ENCODE results near the gene RFC4. TPM values are rescaled to one million over a fixed set of nuclear protein-coding genes. Genes with fewer than 3 reads are reported as not detected.
"Not testable (repeated sequence)": the region's sequence is repeated elsewhere in the genome, so short reads cannot be mapped to it uniquely, and the experiment has no call there.

RFC4 gene, protein sequence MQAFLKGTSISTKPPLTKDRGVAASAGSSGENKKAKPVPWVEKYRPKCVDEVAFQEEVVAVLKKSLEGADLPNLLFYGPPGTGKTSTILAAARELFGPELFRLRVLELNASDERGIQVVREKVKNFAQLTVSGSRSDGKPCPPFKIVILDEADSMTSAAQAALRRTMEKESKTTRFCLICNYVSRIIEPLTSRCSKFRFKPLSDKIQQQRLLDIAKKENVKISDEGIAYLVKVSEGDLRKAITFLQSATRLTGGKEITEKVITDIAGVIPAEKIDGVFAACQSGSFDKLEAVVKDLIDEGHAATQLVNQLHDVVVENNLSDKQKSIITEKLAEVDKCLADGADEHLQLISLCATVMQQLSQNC
- 10 to 100 TPM; 22.2 to 34.4 (median 25.0) TPM for polyA plus RNA-seq (ENCODE audit: low read depth in 6 of 6)

DNA sequence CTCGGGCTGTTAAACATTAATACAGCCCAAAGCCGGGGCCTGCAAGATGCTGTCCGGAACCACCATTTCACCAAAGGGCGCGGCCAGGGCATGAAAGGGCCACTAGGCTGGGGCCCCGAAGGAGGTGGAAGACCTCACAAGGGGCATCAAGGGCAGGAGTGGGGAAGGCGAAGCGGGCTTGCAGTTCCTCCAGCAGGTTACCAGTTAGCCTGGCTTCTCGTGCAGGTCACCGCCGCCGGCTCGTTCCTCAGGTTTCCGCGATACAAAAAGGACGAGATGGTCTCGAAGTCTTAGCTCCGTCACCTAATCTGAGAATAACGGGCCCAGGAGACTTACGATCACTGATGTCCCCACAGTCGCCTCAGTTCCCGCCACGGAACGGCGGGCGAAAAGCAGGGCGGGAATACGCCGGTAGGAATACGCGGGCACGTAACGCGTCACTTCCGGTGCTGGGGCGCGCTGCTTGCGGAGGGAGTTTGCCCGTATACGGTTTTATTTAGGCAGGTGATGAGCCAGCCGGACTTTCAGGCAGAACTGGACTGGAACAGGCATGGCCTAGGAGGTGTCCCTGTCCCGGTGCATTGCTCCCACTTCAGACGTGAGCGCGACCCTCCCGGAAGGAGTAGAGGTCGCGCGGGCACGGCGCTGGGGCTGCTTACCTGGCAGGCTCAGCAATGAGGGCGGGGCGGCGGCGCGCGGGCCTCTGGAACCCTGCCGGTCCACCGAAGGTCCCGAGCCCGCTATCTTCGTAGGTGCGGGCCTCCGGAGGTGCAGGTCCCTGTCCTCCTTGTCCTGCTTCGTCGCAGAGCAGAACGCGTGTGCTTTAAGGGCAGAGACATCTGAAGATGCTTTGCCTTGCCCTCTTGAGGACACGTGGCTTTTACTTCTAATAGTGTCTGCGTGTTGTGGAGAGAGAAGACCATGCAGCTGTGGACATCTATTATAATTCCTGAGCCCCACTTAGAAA is at the start of gene RFC4:
Gene RFC4, minus strand, starts transcription at position 394 of the 967 bp plus-strand sequence. CDS start 1,769 bp downstream, outside the sequence.
- H3K36me3 Mint-ChIP-seq: peaks cover 0 to 5% of the 10 kb centered on the region in 2 donors
- peak; percentile 74 for DNase-seq
- H3K27me3 Mint-ChIP-seq: no peaks in the 10 kb centered on the region
- H3K4me3 Mint-ChIP-seq: peak within 1 kb of the TSS; percentile 87 to 98 (median 97)
- peak within 1 kb of the TSS; percentile 82 to 95 (median 89) for H3K27ac Mint-ChIP-seq
- peak; percentile 88 to 89 for ATAC-seq (ENCODE audit: low read depth in 2 of 2)
- H3K9me3 Mint-ChIP-seq: no peaks in the 10 kb centered on the region
- H3K4me1 Mint-ChIP-seq: peaks cover 5 to 30% (median 8%) of the 10 kb centered on the region in 3 donors

DNA sequence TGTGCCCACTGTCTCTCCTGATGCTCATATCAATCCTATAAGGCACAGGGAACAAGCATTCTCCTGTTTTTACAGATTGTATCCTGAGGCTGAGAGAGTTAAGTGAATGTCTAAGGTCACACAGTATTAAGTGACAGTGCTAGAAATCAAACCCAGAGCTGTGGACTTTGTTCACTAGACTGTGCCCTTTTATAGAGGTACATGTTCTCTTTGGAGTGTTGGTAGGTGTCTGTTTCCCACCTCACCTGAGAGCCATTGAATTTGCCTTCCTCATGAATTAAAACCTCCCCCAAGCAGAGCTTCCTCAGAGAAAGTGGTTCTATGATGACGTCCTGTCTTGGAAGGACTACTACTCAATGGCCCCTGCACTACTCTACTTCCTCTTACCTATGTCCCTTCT is 48.7 kb upstream of the RFC4 start:
- DNase-seq (no peak), ATAC-seq (ENCODE audit: low read depth in 2 of 2) (no peak)
- Mint-ChIP-seq H3K27ac (peak overlapping the region in 1 of 6 donors; percentile 86), H3K4me1 (peaks cover 18 to 23% (median 21%) of the 10 kb centered on the region in 3 donors), H3K4me3 (no peak overlapping the region), H3K9me3 (peaks cover 6 to 14% (median 10%) of the 10 kb centered on the region in 7 donors), H3K27me3 (no peaks in the 10 kb centered on the region), H3K36me3 (peaks cover 0 to 8% of the 10 kb centered on the region in 2 donors)

DNA sequence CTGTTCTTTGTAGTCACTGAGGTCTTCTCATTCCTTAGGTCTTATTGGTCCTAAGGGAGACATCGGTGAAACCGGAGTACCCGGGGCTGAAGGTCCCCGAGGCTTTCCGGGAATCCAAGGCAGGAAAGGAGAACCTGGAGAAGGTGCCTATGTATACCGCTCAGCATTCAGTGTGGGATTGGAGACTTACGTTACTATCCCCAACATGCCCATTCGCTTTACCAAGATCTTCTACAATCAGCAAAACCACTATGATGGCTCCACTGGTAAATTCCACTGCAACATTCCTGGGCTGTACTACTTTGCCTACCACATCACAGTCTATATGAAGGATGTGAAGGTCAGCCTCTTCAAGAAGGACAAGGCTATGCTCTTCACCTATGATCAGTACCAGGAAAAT is 47.9 kb upstream of the RFC4 start:
- Mint-ChIP-seq H3K36me3 (peaks cover 0 to 8% of the 10 kb centered on the region in 2 donors), H3K4me3 (no peak overlapping the region), H3K27ac (peak overlapping the region in 1 of 6 donors; percentile 17)

DNA sequence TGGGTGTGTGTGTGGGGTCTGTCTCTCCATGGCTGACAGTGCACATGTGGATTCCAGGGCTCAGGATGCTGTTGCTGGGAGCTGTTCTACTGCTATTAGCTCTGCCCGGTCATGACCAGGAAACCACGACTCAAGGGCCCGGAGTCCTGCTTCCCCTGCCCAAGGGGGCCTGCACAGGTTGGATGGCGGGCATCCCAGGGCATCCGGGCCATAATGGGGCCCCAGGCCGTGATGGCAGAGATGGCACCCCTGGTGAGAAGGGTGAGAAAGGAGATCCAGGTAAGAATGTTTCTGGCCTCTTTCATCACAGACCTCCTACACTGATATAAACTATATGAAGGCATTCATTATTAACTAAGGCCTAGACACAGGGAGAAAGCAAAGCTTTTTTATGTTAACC is 46.7 kb upstream of the RFC4 start:
- ATAC-seq (ENCODE audit: low read depth in 2 of 2): no peak
- Mint-ChIP-seq H3K4me1 (peaks cover 24 to 30% (median 27%) of the 10 kb centered on the region in 3 donors), H3K27ac (peak overlapping the region in 1 of 6 donors; percentile 80), H3K9me3 (peaks cover 0 to 8% (median 5%) of the 10 kb centered on the region in 7 donors), H3K4me3 (no peak overlapping the region), H3K36me3 (peaks cover 0 to 8% of the 10 kb centered on the region in 2 donors), H3K27me3 (no peaks in the 10 kb centered on the region)
- no peak for DNase-seq

More for the DNA sequence above, 47.9 kb upstream of the RFC4 start:
- Mint-ChIP-seq H3K9me3 (peaks cover 2 to 11% (median 6%) of the 10 kb centered on the region in 7 donors), H3K27me3 (no peaks in the 10 kb centered on the region), H3K4me1 (peaks cover 24 to 30% (median 26%) of the 10 kb centered on the region in 3 donors)
- ATAC-seq (ENCODE audit: low read depth in 2 of 2) (no peak), DNase-seq (no peak)

DNA sequence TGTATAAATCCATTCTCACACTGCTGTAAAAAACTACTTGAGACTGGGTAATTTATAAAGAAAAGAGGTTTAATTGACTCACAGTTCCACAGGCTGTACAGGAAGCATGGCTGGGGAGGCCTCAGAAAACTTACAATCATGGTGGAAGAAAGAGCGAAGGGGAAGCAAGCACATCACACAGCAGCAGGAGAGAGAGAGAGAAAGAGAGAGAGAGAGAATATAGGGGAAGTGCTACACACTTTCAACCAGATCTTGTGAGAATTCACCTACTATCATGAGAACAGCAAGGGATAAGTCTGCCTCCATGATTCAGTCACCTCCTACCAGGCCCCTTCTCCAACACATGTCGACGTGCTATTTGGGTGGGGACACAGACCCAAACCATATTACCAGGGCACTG is 45.6 kb upstream of the RFC4 start:
- Mint-ChIP-seq H3K4me3 (peak overlapping the region in 1 of 8 donors; percentile 5), H3K27ac (peak overlapping the region; percentile 54 to 94 (median 88)), H3K4me1 (peaks cover 19 to 23% (median 21%) of the 10 kb centered on the region in 3 donors)
- ATAC-seq (ENCODE audit: low read depth in 2 of 2) (peak; percentile 47 to 55), DNase-seq (peak; percentile 16)
- H3K27me3 Mint-ChIP-seq, H3K36me3 Mint-ChIP-seq, H3K9me3 Mint-ChIP-seq: not testable (repeated sequence)

DNA sequence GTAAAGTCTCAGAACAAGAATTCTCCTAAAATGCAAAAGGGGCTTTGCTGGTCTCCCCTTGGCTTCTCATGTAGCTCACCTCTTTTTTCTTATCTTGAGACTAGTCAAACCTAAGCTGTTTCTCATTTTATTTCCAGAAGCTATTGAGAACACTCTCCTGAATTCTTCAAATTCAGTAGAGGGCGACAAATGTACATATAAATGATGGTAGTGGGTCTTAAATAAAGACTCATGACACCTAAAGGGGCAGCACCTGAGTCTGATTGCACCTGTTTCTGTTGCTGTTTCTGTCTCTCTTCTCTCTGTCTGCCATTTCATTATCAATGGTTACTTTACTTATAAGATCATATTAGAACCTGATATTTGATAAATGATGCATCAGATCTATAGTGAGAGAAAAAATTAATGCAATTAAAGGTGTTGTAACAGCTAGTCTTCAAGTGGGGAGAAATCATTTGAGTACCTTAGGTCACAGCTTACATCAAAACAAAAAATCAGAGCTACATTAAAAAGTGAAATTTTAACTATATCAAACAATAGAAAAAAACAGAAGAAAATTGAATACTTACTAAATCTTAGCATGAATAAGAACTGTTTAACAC is 43.2 kb upstream of the RFC4 start:
- DNase-seq: peak; percentile 64
- Mint-ChIP-seq H3K4me1 (peaks cover 19 to 23% (median 20%) of the 10 kb centered on the region in 3 donors), H3K27me3 (peaks cover 5 to 25% (median 18%) of the 10 kb centered on the region in 3 donors), H3K36me3 (peaks cover 0 to 8% of the 10 kb centered on the region in 2 donors), H3K27ac (peak overlapping the region in 4 of 6 donors; percentile 52 to 76 (median 74)), H3K9me3 (peaks cover 0 to 6% (median 0%) of the 10 kb centered on the region in 7 donors), H3K4me3 (no peak overlapping the region)
- ATAC-seq (ENCODE audit: low read depth in 2 of 2): peak; percentile 98

DNA sequence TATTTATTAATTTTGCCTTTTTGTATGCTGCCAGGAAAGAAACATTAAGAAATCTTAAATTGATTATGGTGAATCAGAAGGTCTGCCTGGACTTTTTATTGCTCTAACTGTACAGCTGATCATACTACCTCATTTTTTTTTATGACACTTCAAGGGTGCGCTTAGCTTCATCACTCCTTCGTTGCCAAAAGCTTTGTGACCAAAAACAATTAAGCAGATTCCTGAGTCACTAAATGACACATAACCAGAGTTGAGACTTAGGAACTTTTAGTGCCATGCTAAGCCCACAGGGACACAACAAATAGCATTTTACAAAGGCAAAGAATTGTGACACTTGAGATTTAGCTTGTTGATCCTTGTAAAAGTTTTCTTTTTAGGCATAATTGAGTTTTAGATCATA is 41.2 kb upstream of the RFC4 start:
- Mint-ChIP-seq H3K4me3 (peak overlapping the region in 1 of 8 donors; percentile 3), H3K4me1 (peaks cover 17 to 19% (median 19%) of the 10 kb centered on the region in 3 donors), H3K9me3 (peaks cover 0 to 6% (median 0%) of the 10 kb centered on the region in 7 donors), H3K36me3 (peaks cover 0 to 8% of the 10 kb centered on the region in 2 donors), H3K27ac (no peak overlapping the region), H3K27me3 (peaks cover 5 to 29% (median 25%) of the 10 kb centered on the region in 3 donors)
- DNase-seq (no peak), ATAC-seq (ENCODE audit: low read depth in 2 of 2) (no peak)

DNA sequence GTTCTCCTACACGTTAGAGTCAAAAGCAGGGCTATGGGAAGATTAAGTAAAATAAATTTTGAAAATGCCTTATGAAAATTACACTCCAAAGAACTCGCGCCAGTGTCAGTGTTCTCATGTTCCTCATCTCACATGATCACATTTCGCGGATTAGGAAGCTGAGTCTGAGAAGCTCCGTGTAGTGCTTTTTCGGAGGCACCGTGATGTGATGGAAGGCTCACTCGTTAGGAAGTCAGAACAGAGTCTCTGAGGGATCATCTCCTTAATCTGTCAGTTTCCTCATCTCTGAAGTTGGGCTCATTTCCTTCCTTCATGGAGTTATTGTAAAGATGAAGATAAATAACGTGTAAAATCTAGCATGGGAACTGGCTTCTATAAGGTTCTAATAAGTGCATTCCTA is 39.5 kb upstream of the RFC4 start:
- DNase-seq (no peak), ATAC-seq (ENCODE audit: low read depth in 2 of 2) (no peak)
- Mint-ChIP-seq H3K27me3 (peaks cover 5 to 30% (median 25%) of the 10 kb centered on the region in 3 donors), H3K36me3 (no peaks in the 10 kb centered on the region), H3K4me1 (peaks cover 6 to 8% (median 7%) of the 10 kb centered on the region in 3 donors), H3K4me3 (no peak overlapping the region), H3K27ac (no peak overlapping the region), H3K9me3 (no peaks in the 10 kb centered on the region)

DNA sequence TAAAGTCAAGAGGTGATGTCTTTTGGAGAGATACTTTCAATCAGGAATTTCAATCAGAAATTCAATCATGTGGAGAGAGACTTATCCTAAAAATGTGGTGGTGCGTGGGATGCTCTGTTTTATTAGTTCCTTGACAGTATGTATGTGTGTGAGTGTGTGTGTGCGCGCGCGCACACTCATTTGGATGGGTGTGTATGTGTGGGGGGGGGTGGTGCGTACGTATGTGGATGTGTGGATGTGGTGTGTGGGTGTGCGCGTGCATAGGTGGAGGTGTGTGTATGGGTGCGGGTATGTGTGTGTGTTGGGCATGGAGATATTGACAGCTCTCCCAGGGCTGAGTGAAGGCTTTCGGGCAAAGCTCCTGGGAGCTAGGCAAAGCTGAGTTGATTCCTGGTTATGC is 38.6 kb upstream of the RFC4 start:
- Mint-ChIP-seq H3K4me1 (peaks cover 6 to 7% (median 7%) of the 10 kb centered on the region in 3 donors), H3K27me3 (peaks cover 5 to 30% (median 25%) of the 10 kb centered on the region in 3 donors), H3K27ac (peak overlapping the region in 1 of 6 donors; percentile 62), H3K4me3 (no peak overlapping the region), H3K9me3 (no peaks in the 10 kb centered on the region), H3K36me3 (no peaks in the 10 kb centered on the region)
- no peak for DNase-seq
- no peak for ATAC-seq (ENCODE audit: low read depth in 2 of 2)

DNA sequence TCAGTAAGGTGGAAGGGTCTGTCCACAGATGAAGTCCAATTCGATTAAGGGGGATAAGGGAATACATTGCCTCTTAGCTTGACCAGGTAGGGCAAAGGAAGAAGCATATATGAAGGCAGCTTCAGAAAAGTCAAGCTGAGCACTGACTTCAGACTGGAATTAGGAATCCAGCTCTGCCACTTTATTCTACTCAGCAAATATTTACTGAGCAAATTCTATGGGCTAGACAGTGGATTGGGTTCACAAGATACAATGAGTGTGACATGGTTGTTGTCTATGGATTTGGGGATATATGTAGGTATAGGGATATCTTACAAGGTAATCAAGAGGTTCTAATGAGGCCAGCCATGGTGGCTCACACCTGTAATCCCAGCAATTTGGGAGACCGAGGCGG is 36.8 kb upstream of the RFC4 start:
- Mint-ChIP-seq H3K9me3 (no peaks in the 10 kb centered on the region), H3K27ac (no peak overlapping the region), H3K36me3 (no peaks in the 10 kb centered on the region), H3K4me1 (no peaks in the 10 kb centered on the region), H3K4me3 (no peak overlapping the region), H3K27me3 (peaks cover 5 to 30% (median 25%) of the 10 kb centered on the region in 3 donors)
- ATAC-seq (ENCODE audit: low read depth in 2 of 2) (no peak), DNase-seq (no peak)

DNA sequence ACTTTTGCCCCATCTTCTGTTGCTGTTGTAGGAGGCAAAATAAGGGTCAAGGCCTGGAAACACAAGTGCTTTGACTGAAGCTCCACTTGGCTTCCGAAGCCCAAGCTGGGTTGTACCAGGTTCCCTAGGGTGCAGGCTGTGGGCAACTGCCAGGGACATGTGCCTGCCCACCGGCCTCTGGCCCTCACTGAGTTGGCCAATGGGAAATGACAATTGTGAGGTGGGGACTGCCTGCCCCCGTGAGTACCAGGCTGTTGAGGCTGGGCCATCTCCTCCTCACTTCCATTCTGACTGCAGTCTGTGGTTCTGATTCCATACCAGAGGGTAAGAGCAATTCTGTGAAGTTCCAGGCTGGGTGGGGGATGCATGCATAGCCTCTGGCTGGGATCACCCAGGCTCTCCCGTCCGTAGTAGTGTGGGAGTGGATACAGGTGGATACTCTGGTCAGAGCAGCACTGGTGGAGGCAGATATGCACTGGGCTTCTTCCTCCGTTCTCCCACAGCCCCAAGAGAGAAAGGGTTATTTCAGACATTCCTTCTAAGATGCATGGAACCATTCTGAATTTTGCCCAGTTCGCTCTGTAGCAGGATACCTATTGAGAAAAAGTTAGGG is 36.2 kb upstream of the RFC4 start, which contains the start of gene ADIPOQ:
Gene ADIPOQ, plus strand, starts transcription at position 285 of the 613 bp plus-strand sequence. CDS start 10,349 bp downstream, outside the sequence.
- Mint-ChIP-seq H3K27ac (peak within 1 kb of the TSS in 1 of 6 donors; percentile 7), H3K9me3 (no peaks in the 10 kb centered on the region), H3K4me3 (no peak within 1 kb of the TSS), H3K27me3 (peaks cover 5 to 35% (median 25%) of the 10 kb centered on the region in 3 donors), H3K4me1 (no peaks in the 10 kb centered on the region), H3K36me3 (no peaks in the 10 kb centered on the region)
- ATAC-seq (ENCODE audit: low read depth in 2 of 2): no peak
- DNase-seq: no peak

DNA sequence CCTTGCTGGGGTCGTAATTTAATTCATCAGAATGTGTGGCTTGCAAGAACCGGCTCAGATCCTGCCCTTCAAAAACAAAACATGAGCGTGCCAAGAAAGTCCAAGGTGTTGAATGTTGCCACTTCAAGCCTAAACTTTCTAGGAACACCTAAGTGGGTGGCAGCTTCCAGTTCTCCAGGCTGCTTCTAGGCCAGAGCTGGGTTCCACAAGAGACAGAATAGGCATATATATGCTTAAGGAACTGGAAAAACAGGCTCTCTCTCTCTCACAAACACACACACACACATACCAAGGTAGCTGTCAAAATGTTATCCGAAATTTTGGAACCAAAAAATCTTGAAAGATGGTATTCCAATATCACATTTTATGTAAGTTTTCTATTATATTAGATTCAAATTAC is 35.3 kb upstream of the RFC4 start:
- H3K4me1 Mint-ChIP-seq: no peaks in the 10 kb centered on the region
- H3K27me3 Mint-ChIP-seq: peaks cover 5 to 33% (median 19%) of the 10 kb centered on the region in 3 donors
- H3K27ac Mint-ChIP-seq: peak overlapping the region in 1 of 6 donors; percentile 7
- DNase-seq (no peak), ATAC-seq (ENCODE audit: low read depth in 2 of 2) (no peak)
- H3K4me3 Mint-ChIP-seq: no peak overlapping the region
- no peaks in the 10 kb centered on the region for H3K9me3 Mint-ChIP-seq
- no peaks in the 10 kb centered on the region for H3K36me3 Mint-ChIP-seq

Measured in naive B cell (primary cell).